Parathyroid adenoma (tissue), 2 donors: ENCODE measurements around the gene PRKG1.

Experiments
- H2AFZ ChIP-seq: fragments of 300-600 bp; sonication (generic); one replicate; pipeline ENCODE4 v1.7.0; 2017; ENCODE audit warnings: antibody characterized with exemption, mild to moderate bottlenecking
- H3K27ac ChIP-seq: fragments of 300-600 bp; sonication (generic); one replicate; pipeline ENCODE4 v1.7.0; 2017
- H3K27me3 ChIP-seq: fragments of 300-600 bp; sonication (generic); one replicate; pipeline ENCODE4 v1.7.0; 2017; ENCODE audit warnings: low read length; ENCODE audit not compliant: control insufficient read depth, insufficient read depth
- H3K36me3 ChIP-seq: fragments of 300-600 bp; sonication (generic); one replicate; pipeline ENCODE4 v1.7.0; 2017; ENCODE audit warnings: low read length; ENCODE audit not compliant: control insufficient read depth, insufficient read depth
- H3K4me1 ChIP-seq: fragments of 300-600 bp; sonication (generic); one replicate; pipeline ENCODE4 v1.7.0; 2017; ENCODE audit warnings: control low read depth
- H3K4me2 ChIP-seq: fragments of 300-600 bp; sonication (generic); one replicate; pipeline ENCODE4 v1.7.0; 2017; ENCODE audit warnings: low read length
- H3K4me3 ChIP-seq: fragments of 300-600 bp; sonication (generic); one replicate; pipeline ENCODE4 v1.7.0; 2017; ENCODE audit warnings: low read depth, low read length
- H3K79me2 ChIP-seq: fragments of 300-600 bp; sonication (generic); one replicate; pipeline ENCODE4 v1.7.0; 2017; ENCODE audit warnings: control low read depth
- H3K9ac ChIP-seq: fragments of 300-600 bp; sonication (generic); one replicate; pipeline ENCODE4 v1.7.0; 2017; ENCODE audit warnings: mild to moderate bottlenecking
- H3K9me3 ChIP-seq: fragments of 300-600 bp; sonication (generic); one replicate; pipeline ENCODE4 v1.7.0; 2017; ENCODE audit warnings: low read length; ENCODE audit not compliant: control insufficient read depth
- TF ChIP-seq, protein P1 (sequence below): fragments of 300-600 bp; sonication (generic); IDR thresholded peaks from one replicate; pipeline ENCODE4 v1.7.0; 2017; ENCODE audit warnings: antibody characterized with exemption, mild to moderate bottlenecking
- donor health status: primary hyperparathyroidism.

PRKG1 gene

DNA sequence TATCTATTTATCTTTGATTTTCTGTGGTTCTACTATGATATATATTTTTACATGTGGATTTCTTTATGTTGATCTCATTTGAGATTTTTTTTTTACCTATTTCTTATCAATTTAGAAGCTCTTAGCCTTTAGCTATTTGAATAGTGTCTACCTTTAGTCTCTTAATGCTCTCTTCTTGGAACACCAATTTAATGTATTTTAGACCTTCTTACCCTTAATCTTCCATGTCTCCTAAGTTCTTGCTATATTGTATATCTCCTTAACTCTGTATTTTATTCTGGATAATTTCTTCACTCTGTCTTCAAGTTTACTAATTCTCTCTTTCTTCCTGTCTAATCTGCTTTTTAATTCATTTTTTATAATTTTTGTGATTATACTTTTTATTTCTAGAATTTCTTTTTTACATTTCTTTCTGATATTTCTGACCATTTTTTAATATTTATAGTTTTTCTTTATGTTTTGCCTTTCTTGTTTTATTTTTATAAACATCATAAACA lies 597.8 kb downstream of the PRKG1 start:
- Histone ChIP-seq H3K4me1 (no peaks in the 10 kb centered on the region), H3K9me3 (no peaks in the 10 kb centered on the region), H3K27ac (no peak overlapping the region), H3K4me3 (no peak overlapping the region), H3K4me2 (no peak overlapping the region), H2AFZ (no peak overlapping the region), H3K79me2 (peaks cover 2% of the 10 kb centered on the region), H3K36me3 (no peaks in the 10 kb centered on the region), H3K27me3 (no peaks in the 10 kb centered on the region), H3K9ac (no peak overlapping the region)
- TF ChIP-seq, protein P1, sequence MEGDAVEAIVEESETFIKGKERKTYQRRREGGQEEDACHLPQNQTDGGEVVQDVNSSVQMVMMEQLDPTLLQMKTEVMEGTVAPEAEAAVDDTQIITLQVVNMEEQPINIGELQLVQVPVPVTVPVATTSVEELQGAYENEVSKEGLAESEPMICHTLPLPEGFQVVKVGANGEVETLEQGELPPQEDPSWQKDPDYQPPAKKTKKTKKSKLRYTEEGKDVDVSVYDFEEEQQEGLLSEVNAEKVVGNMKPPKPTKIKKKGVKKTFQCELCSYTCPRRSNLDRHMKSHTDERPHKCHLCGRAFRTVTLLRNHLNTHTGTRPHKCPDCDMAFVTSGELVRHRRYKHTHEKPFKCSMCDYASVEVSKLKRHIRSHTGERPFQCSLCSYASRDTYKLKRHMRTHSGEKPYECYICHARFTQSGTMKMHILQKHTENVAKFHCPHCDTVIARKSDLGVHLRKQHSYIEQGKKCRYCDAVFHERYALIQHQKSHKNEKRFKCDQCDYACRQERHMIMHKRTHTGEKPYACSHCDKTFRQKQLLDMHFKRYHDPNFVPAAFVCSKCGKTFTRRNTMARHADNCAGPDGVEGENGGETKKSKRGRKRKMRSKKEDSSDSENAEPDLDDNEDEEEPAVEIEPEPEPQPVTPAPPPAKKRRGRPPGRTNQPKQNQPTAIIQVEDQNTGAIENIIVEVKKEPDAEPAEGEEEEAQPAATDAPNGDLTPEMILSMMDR, result no peak

DNA sequence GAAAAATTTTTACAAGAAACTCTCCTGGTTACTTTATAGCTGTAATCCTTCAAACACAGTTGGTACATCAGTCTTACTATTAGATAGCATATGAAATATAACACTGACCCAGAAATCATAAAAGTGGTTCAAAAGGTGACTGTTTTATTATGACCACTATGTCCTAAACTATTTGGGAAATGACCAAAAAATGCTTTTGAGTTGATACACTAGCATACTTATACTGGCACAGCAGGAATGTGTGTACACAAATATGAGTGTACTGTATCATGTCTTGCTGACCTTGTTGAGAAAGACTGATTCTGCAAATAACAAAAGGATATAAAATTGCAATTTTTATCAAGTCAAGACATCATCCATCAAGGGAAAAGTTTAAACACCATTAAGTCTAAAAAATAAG lies 600.8 kb downstream of the PRKG1 start:
- H3K27me3 ChIP-seq, result no peaks in the 10 kb centered on the region
- no peak overlapping the region for H3K27ac ChIP-seq
- TF ChIP-seq, protein P1, result no peak
- no peak overlapping the region for H3K4me3 ChIP-seq
- H3K4me2 ChIP-seq, result no peak overlapping the region
- no peak overlapping the region for H3K9ac ChIP-seq
- peaks cover 2% of the 10 kb centered on the region for H3K79me2 ChIP-seq
- no peaks in the 10 kb centered on the region for H3K36me3 ChIP-seq
- no peaks in the 10 kb centered on the region for H3K9me3 ChIP-seq
- H2AFZ ChIP-seq, result no peak overlapping the region
- H3K4me1 ChIP-seq, result no peaks in the 10 kb centered on the region

DNA sequence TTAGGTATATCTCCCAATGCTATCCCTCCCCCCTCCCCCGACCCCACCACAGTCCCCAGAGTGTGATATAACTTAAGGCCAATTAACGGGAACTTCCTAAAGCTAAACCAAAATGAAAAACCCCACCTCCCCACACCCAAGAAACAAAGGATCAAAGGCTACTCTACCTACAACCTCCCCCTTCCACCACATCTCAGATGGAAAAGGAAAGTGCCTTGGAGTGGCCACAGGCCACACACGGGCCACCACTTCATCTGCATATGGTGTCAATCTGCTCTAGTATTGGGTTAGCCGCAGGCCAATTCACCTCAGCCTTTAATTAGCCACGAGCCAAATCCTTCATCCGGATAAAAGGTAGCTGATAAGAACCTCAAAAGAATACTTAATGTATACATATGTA lies 605.6 kb downstream of the PRKG1 start:
- Histone ChIP-seq H3K4me1 (peaks cover 5% of the 10 kb centered on the region), H3K9ac (no peak overlapping the region), H3K4me3 (no peak overlapping the region), H3K27me3 (no peaks in the 10 kb centered on the region), H2AFZ (no peak overlapping the region), H3K9me3 (no peaks in the 10 kb centered on the region), H3K36me3 (no peaks in the 10 kb centered on the region), H3K79me2 (no peaks in the 10 kb centered on the region), H3K4me2 (no peak overlapping the region), H3K27ac (no peak overlapping the region)
- TF ChIP-seq, protein P1, result no peak

DNA sequence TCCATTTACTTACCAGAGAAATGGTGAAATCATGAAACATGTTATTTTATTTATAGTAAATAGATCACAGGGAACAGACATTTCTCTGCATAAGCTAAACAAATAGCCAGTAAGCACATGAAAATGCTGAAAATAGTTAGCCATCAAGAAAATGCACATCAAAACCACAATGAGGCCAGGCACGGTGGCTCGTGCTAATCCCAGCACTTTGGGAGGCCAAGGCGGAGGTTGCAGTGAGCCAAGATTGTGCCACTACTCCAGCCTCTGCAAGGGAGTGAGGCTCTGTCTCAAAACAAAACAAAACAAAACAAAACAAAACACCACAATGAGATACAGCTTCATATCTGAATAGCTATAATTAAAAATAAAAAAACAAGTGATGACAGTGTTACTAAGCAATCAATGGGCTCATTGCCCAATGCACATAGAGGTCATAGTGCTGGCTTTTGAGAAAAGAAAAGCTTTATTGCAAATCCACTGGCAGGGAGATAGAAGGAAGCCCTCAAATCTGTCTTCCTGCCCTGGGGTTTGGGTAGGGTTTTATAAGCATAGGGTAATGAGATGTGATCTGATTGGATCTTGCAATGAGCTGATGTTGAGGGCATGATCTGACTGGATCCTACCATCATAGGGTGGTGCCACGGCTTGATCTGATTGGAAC lies 608.9 kb downstream of the PRKG1 start:
- H3K36me3 ChIP-seq, result no peaks in the 10 kb centered on the region
- TF ChIP-seq, protein P1, result no peak
- no peak overlapping the region for H3K4me3 ChIP-seq
- H3K9ac ChIP-seq, result no peak overlapping the region
- no peaks in the 10 kb centered on the region for H3K27me3 ChIP-seq
- H3K4me2 ChIP-seq, result no peak overlapping the region
- H3K9me3 ChIP-seq, result no peaks in the 10 kb centered on the region
- H3K27ac ChIP-seq, result no peak overlapping the region
- peaks cover 5% of the 10 kb centered on the region for H3K4me1 ChIP-seq
- no peak overlapping the region for H2AFZ ChIP-seq
- H3K79me2 ChIP-seq, result no peaks in the 10 kb centered on the region

DNA sequence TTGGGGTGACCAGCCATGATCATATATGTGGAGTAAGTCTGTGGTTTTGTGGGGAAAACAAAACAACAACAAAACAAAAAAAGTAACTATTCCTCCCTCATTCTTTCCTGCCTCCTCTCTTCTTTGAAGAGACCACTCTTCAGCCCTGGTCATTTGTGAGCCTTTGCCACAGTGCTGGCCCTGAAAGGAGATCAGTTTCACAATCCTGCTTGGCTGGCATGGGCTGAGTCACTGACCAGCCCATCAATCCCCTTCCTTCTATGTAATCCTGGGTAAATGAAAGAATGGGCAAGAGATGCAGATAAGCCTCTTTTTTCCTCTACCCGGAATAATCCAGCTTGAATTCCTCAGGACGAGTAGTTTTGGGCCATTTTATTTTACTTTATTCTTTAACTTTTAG lies 611.5 kb downstream of the PRKG1 start:
- Histone ChIP-seq H3K9ac (no peak overlapping the region), H3K27ac (no peak overlapping the region), H3K4me1 (peaks cover 5% of the 10 kb centered on the region), H3K36me3 (no peaks in the 10 kb centered on the region), H3K79me2 (no peaks in the 10 kb centered on the region), H3K27me3 (no peaks in the 10 kb centered on the region), H3K4me2 (no peak overlapping the region), H2AFZ (no peak overlapping the region), H3K4me3 (no peak overlapping the region), H3K9me3 (no peaks in the 10 kb centered on the region)
- TF ChIP-seq, protein P1, result no peak
